ENCODE measurements around the gene VSTM2L. TPM values are rescaled to one million over a fixed set of nuclear protein-coding genes. Genes with fewer than 3 reads are reported as not detected.

The VSTM2L gene
- total RNA-seq, 2 donors from 2014 or later = 31.3 to 69.5 TPM

GRCh38 chr20:37914672-37915433 lies 11.9 kb downstream of the VSTM2L start:
- no peaks in the 10 kb centered on the region for H3K36me3 ChIP-seq
- H3K9me3 ChIP-seq = no peaks in the 10 kb centered on the region
- intact Hi-C loops (cut with DNase I) = no loop called here
- H3K27me3 ChIP-seq (replicated peaks; ENCODE audit: insufficient read depth) = no peaks in the 10 kb centered on the region
- 16% methylated on average over 34 of the region's 34 CpGs for WGBS
- no peak for DNase-seq (ENCODE audit: low spot score)
- no peak overlapping the region for H3K4me3 ChIP-seq
- TF ChIP-seq CTCF (IDR thresholded peaks at IDR 0.05) (no peak), POLR2A (IDR thresholded peaks at IDR 0.05) (no peak), POLR2AphosphoS5 (IDR thresholded peaks at IDR 0.05) (no peak)
- no peaks in the 10 kb centered on the region for H3K4me1 ChIP-seq (replicated peaks)
- H3K27ac ChIP-seq = peak overlapping the region in 1 of 2 donors; percentile 42

GRCh38 chr20:37915434-37915787 lies 12.5 kb downstream of the VSTM2L start:
- intact Hi-C loops (cut with DNase I) = no loop called here
- no peak for DNase-seq (ENCODE audit: low spot score)
- no peaks in the 10 kb centered on the region for H3K36me3 ChIP-seq
- whole genome bisulfite sequencing = 60% methylated on average over 10 of the region's 10 CpGs
- H3K4me3 ChIP-seq = no peak overlapping the region
- no peaks in the 10 kb centered on the region for H3K4me1 ChIP-seq (replicated peaks)
- H3K27me3 ChIP-seq (replicated peaks; ENCODE audit: insufficient read depth) = no peaks in the 10 kb centered on the region
- TF ChIP-seq POLR2AphosphoS5 (IDR thresholded peaks at IDR 0.05) = no peak
- TF ChIP-seq CTCF (IDR thresholded peaks at IDR 0.05) = no peak
- no peak for TF ChIP-seq POLR2A (IDR thresholded peaks at IDR 0.05)
- H3K9me3 ChIP-seq = no peaks in the 10 kb centered on the region
- no peak overlapping the region for H3K27ac ChIP-seq

GRCh38 chr20:37915800-37916570 lies 13.1 kb downstream of the VSTM2L start:
- DNase-seq (ENCODE audit: low spot score) = no peak
- Histone ChIP-seq H3K4me3 (no peak overlapping the region), H3K36me3 (no peaks in the 10 kb centered on the region), H3K27ac (no peak overlapping the region), H3K4me1 (replicated peaks) (no peaks in the 10 kb centered on the region), H3K9me3 (no peaks in the 10 kb centered on the region), H3K27me3 (replicated peaks; ENCODE audit: insufficient read depth) (no peaks in the 10 kb centered on the region)
- intact Hi-C loops (cut with DNase I) = no loop called here
- TF ChIP-seq POLR2AphosphoS5 (IDR thresholded peaks at IDR 0.05) = no peak
- no peak for TF ChIP-seq POLR2A (IDR thresholded peaks at IDR 0.05)
- TF ChIP-seq CTCF (IDR thresholded peaks at IDR 0.05) = no peak
- 22% methylated on average over 21 of the region's 21 CpGs for WGBS

- H3K4me3 ChIP-seq = no peak overlapping the region
- no peaks in the 10 kb centered on the region for H3K9me3 ChIP-seq
- 59% methylated on average over 12 of the region's 12 CpGs for WGBS
- no peaks in the 10 kb centered on the region for H3K27me3 ChIP-seq (replicated peaks; ENCODE audit: insufficient read depth)
- intact Hi-C loops (cut with DNase I) = no loop called here
- TF ChIP-seq POLR2AphosphoS5 (IDR thresholded peaks at IDR 0.05) = no peak
- TF ChIP-seq POLR2A (IDR thresholded peaks at IDR 0.05) = no peak
- TF ChIP-seq CTCF (IDR thresholded peaks at IDR 0.05) = no peak
- no peak for DNase-seq (ENCODE audit: low spot score)
- no peak overlapping the region for H3K27ac ChIP-seq
- H3K4me1 ChIP-seq (replicated peaks) = no peaks in the 10 kb centered on the region
- no peaks in the 10 kb centered on the region for H3K36me3 ChIP-seq
These were observed 14.5 kb downstream of the VSTM2L start for GRCh38 chr20:37917461-37917860.
